IPS-18c (cell line): ENCODE measurements around the gene HEBP1.

Experiments
- H3K4me3 ChIP-seq: 2 replicates; pipeline ENCODE4 v1.7.0; 2013; ENCODE audit warnings: low read depth, mild to moderate bottlenecking, low read length, moderate library complexity; ENCODE audit not compliant: insufficient read depth
- H3K9me3 ChIP-seq: one replicate; pipeline ENCODE4 v1.6.1; 2013; ENCODE audit warnings: mild to moderate bottlenecking, low read length, moderate library complexity; ENCODE audit not compliant: control insufficient read depth, insufficient read depth

HEBP1 gene

DNA sequence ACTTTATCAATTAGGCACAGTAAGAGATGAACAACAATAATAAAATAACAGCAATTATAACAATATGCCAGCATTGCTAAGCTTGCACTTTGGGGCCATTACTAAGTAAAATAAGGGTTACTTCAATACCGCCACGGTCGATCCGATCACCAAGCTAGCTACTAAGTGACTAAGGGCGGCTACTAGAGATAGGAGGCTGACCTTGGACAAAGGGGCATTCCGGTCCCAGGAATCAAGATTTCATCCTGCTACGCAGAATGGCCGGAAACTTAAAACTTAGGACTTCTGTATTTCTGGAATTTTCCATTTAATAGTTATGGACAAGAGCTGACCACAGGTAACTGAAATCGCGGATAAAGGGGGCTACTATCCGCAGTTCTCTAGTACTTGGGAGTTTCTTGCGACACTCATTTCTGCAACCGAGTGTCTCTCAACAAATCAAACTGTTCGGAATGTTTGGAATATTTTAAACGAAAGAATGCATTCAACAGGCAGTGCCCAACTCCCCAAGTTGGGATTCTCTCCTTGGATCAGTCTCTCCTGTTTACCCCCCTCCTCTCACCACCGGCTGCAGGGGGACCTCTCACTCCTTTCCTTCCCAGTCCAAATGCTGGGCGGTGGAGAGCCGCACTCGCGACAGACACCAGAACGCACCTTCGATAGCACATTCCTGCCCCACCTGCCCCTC is 650 bp downstream of the HEBP1 start:
- H3K4me3 ChIP-seq, result peak overlapping the region; percentile 94
- H3K9me3 ChIP-seq, result no peaks in the 10 kb centered on the region

- no peaks in the 10 kb centered on the region for H3K9me3 ChIP-seq
- no peak overlapping the region for H3K4me3 ChIP-seq
Observed at GRCh38 chr12:12998248-12998647, 1.8 kb downstream of the HEBP1 start.

DNA sequence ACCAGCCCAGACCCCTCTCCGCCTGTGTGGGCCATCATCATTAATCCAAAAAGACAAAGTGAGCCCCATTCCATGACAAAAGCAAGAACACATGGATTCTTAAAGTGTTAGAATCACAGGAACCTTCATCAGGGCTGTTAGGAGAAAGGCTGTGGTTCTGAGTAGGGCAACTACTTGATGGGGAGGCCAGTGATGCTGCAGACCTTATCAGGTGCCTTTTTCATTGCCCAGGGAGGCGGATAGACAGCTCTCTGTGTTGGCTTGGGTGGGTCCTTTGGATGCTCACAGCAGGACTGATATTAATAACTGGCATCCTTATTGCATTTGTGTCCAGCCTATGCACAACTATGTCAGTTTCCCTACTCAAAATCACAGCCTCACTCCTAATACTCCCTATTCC is 2.3 kb downstream of the HEBP1 start:
- H3K9me3 ChIP-seq, result no peaks in the 10 kb centered on the region
- no peak overlapping the region for H3K4me3 ChIP-seq

DNA sequence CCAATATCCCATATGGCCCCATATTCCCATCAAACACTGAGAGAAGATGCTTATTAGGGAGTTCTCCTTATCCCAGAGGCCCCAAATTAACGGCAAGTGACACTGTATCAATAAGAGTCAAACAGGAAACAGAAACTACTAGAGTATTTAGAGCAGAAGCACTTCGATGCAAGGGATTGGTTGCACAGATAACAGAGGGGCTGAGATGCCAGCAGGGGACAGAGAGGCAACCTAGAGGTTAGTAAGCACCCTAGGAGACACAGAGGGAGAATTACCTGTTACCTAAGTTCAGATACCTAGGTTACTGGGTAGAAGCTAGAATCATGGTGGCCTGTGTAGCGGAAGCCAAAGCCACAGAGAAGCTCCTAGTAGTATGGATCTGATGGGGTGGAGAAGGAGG is 2.9 kb downstream of the HEBP1 start:
- no peak overlapping the region for H3K4me3 ChIP-seq
- no peaks in the 10 kb centered on the region for H3K9me3 ChIP-seq

DNA sequence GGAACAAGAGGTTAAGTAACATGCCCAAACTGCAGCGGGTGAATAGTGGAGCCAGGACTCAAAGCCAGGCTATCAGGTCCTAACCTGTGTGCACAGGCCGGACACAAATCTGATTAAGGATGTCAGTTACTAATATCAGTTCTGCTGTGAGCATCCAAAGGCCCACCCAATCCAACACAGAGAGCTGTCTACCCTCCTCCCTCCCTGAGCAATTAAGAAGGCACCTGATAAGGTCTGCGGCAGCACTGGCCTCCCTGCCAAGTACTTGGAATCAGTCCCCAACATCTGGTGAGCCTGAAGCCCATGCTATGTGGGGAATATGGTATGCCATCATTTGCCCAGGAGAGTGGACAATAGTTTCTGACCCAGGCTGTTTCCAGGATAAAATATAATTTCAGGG is 3.9 kb downstream of the HEBP1 start:
- Histone ChIP-seq H3K4me3 (no peak overlapping the region), H3K9me3 (no peaks in the 10 kb centered on the region)

- H3K9me3 ChIP-seq, result no peaks in the 10 kb centered on the region
- no peak overlapping the region for H3K4me3 ChIP-seq
Observed at GRCh38 chr12:12995088-12995487, 5.0 kb downstream of the HEBP1 start.

GRCh38 chr12:12993367-12993766 is 6.7 kb downstream of the HEBP1 start:
- no peaks in the 10 kb centered on the region for H3K9me3 ChIP-seq
- no peak overlapping the region for H3K4me3 ChIP-seq

GRCh38 chr12:12992418-12993130 is 7.5 kb downstream of the HEBP1 start:
- no peaks in the 10 kb centered on the region for H3K9me3 ChIP-seq
- no peak overlapping the region for H3K4me3 ChIP-seq

GRCh38 chr12:12990700-12991468 is 9.2 kb downstream of the HEBP1 start:
- Histone ChIP-seq H3K9me3 (no peaks in the 10 kb centered on the region), H3K4me3 (peak overlapping the region; percentile 9; the same call in 1 of the 2 replicates)

DNA sequence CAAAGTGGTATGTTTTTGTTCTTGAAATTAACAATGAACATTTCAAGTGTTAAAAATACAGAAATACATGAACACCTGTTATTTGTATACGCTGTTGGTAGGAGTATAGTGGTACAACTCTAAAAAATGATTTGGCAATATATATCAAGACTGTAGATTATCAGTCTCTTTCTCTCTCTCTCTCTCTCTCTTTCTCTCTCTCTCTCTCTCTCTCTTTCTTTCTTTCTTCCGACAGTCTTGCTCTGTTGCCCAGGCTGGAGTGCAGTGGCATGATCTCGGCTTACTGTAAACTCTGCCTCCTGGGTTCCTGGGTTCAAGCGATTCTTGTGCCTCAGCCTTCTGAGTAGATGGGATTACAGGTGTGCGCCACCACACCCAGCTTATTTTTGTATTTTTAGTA is 12.6 kb downstream of the HEBP1 start:
- no peaks in the 10 kb centered on the region for H3K9me3 ChIP-seq
- no peak overlapping the region for H3K4me3 ChIP-seq

- H3K9me3 ChIP-seq, result no peaks in the 10 kb centered on the region
Observed at GRCh38 chr12:12986775-12987331, 13.2 kb downstream of the HEBP1 start.

DNA sequence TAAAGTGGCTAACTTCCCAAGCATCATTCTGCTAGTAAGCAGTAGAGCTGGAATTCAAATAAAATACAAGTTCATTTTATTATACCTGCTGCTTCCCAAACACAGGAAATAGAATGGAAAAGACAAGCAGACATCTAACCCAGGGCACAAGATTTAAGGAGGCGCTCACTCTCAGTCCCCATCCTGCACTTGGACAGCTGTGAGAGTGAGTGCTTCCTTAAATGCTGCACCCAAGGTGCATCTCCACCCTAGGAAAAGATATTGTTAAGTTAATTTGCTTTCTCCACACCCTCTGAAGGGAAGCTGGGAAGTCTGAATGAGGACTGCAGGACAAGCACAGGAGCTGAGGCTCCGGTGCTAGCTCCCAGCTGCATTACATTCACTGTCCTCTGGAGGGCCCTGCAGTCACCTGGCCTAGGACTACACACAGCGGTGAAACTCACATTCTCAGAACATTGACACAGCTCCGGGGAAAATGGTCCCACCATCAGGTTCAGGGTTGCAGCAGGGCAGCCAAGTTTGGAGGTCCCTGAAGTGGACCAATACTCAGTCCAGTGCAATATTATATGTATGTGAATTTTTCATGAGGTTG is 14.2 kb downstream of the HEBP1 start:
- no peak overlapping the region for H3K4me3 ChIP-seq
- H3K9me3 ChIP-seq, result no peaks in the 10 kb centered on the region

More at GRCh38 chr12:12986775-12987331, 13.2 kb downstream of the HEBP1 start:
- no peak overlapping the region for H3K4me3 ChIP-seq

DNA sequence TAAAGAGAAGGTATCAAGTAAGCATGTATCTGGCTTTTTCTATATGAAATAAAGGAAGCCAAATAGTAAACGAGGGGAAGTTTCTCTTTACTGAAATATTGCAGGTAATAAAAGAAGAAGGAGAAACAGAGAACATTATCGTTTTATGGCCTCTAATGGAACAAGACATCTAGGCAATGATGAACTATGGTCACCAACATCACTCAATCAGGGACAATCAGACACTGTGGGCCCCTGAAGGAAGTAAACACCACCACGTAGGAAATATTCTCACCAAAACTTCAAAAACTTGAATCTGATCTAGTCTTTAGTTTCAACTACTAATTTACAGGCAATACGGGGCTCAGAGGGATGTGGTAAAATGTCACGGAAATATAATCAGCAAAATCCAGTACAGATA is 15.9 kb downstream of the HEBP1 start:
- Histone ChIP-seq H3K4me3 (no peak overlapping the region), H3K9me3 (no peaks in the 10 kb centered on the region)

DNA sequence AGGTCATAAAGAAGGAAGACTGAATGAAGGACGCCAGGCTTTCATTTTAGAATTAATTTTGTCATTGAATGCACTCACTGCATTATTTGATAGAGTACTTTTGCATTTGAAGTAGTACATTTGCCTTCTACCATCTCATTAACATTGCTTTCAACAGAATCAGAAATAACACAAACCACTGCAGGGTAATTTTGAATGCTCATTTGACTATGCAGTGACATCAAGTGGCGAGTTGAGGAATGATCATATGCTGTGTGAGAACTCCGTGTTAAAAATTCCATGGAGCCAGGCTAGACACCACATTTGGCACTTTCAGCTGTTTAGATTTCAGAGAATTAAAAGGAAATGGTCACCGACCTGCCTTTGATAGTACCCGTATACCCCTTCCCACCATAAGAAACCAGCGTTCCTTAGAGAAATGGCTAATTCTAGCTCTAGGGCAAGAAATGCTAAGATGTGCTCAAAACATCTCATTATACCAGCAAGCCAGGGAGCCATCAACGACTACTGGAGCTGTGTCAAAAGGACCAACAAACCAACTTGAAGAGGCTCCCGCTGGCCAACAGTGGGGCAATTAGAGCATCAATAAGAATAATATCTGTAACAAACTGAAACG is 16.5 kb downstream of the HEBP1 start:
- Histone ChIP-seq H3K9me3 (no peaks in the 10 kb centered on the region), H3K4me3 (no peak overlapping the region)

GRCh38 chr12:12982331-12982730 is 17.7 kb downstream of the HEBP1 start:
- no peak overlapping the region for H3K4me3 ChIP-seq
- no peaks in the 10 kb centered on the region for H3K9me3 ChIP-seq

- H3K9me3 ChIP-seq, result no peaks in the 10 kb centered on the region
- no peak overlapping the region for H3K4me3 ChIP-seq
Observed at GRCh38 chr12:12979731-12980259, 20.3 kb downstream of the HEBP1 start.

DNA sequence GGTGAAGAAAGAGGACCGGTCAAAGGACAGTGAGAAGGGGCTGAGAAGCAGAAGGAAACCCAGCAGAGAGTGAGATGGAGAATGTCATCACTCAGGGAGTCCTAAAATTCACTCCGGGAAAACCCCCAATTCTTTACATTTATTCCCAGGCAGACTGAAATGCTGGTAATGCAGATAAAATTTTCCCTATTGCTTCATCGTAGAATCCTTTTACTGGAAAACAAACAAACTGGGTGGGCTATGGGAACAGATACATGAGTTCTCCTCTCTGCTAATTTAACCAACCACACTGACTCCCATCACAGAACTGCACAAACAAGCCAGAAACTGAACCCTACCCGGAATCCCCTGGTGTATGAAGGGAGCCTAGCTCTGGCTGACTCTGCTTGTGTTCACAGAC is 20.9 kb downstream of the HEBP1 start:
- H3K9me3 ChIP-seq, result no peaks in the 10 kb centered on the region
- no peak overlapping the region for H3K4me3 ChIP-seq
